HuH-7.5 (cell line): Measurements from ENCODE around the gene FAM118A.
"Not testable (repeated sequence)": the region's sequence is repeated elsewhere in the genome, so short reads cannot be mapped to it uniquely, and the experiment has no call there.

ENCODE experiments used
- DNase-seq: peaks from one replicate; pipeline ENCODE4 v3.0.0; 2011; ENCODE audit warnings: low spot score

Gene FAM118A

DNA sequence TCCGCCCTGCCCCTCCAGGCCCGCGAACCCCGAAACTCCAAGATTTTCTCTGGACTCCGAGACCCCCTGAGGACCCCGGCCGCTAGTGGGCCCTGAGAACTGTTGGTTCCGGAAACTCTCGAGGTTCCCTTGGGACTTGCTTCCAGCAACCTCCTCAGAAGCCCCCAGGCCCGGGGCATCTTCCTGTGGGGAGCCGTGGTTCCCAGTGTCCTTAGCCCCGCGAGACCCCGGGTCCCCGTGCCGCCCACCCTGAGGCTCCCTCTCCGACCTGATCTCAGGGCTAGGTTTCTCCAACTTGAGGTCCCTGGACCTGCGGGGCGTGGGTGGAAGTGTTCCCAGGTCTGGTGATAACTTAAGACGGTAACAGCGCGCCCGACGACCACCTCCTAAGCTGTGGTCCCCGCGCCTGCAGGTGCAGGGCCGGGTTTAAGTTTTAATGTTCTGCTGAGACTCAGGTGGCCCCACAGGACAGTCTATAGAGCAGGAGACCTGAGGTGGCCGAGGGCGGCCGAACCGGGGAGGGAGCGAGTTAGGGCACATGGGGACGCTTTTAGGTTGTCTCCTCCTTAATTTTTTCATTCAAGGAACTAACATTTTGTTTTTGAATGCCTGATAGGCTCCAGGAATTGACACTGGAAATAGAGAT lies 720 bp downstream of the FAM118A start:
- DNase-seq = no peak

- no peak for DNase-seq
Measured at GRCh38 chr22:45310977-45311531, 1.3 kb downstream of the FAM118A start.

DNA sequence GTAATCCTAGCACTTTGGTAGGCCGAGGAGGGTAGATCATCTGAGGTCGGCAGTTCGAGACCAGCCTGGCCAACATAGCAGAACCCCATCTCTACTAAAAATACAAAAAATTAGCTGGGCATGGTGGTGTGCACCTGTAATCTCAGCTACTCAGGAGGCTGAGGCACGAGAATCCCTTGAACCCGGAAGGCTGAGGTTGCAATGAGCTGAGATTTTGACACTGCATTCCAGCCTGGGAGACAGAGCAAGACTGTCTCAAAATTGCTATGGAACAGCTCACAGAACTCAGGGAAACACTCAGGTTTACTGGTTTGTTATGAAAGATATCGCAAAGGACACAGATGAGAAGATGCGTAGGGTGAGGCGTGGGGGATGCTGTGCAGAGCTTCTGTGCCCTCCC lies 2.7 kb downstream of the FAM118A start:
- no peak for DNase-seq

GRCh38 chr22:45312856-45313255 lies 3.1 kb downstream of the FAM118A start:
- no peak for DNase-seq

DNA sequence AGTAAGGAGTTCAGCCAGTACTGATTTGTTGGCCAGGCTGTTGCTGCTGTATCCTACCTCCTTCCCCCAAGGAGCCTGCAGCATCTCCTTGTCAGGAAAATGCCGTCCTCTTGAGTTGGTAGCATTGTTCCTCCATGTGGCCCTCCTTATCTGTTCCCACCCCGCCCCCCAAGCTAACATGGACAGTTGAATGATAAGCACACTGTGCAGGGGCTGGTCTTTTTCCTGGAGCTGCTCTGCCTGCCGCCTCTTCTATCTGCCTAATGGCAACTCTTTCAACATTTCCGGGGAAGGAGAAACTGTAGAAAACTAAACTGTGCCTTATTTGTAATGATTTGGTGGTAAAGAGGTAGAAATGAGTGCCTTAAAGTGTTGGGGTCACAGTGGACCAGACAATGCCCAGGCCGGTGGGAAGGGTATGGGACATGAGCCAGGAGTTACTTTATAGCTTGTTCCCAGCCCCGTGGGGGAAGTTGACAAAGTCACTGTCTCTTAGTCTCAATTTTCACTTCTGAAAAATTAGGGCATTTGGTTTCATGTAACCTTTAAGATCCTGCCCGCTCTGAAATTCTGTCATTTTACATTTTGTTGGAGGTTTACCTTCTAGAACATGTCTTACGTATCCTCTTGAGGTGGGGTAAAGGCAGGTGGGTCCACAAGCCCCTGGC lies 4.5 kb downstream of the FAM118A start:
- DNase-seq = peak; percentile 39

GRCh38 chr22:45314786-45315185 lies 5.1 kb downstream of the FAM118A start:
- no peak for DNase-seq

DNA sequence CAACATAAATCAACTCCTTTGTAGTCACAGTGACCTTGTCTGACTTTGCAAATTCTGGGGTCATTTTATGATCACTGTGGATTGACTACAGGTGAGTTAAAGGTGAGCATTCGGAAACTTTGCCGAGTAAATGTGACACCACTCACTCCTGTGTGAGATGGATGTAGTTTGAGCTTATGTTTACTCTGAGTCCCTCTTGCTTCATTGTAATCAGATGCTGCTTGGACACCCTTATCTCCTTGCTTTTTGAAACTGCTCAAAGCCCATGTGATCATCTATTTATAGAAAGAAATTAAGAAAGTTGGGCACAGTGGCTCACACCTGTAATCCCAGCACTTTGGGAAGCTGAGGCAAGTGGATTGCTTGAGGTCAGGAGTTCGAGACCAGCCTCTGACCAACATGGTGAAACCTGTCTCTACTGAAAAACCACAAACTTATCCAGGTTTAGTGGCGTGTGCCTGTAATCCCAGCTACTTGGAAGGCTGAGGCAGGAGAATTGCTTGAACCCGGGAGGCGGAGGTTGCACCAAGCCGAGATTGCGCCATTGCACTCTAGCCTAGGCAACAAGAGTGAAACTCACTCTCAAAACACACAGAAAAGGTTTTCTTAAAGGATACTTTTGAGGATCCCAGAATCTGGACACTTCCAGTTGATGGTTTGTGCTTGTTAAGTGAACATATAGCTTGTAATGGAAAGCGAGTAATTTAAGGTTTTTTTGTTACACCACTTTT lies 7.2 kb downstream of the FAM118A start:
- DNase-seq = peak; percentile 49

DNA sequence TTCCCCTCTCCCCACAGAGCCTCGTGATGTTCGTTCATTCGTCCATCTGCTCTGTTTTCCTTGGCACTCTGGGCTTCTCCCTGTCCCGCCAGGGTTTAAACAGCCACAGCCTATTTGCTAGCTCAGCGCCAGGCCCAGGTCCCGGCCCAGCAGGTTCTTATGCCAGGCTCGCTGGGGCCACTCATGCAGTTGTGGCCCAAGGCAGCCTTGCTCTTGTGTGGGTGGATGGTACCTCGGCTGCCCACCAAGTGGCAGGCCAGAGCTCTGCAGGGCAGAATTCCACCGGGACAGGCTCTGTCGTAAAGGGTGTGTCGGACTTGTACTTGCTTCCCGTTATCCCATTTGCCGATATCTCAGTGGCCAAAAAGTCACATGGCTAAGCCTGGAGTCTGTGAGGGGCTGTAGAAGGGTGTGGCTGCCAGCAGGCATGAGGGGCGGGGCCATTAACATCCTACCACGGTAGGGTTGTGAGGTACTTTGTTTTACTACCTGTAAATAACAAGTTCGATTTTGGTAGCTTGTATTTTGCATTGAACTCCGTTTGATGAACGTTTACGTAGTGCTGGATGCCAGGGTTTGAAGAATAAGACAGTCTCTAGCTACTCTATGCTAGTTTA lies 7.9 kb downstream of the FAM118A start:
- no peak for DNase-seq

GRCh38 chr22:45318168-45318557 lies 8.4 kb downstream of the FAM118A start:
- DNase-seq = no peak

DNA sequence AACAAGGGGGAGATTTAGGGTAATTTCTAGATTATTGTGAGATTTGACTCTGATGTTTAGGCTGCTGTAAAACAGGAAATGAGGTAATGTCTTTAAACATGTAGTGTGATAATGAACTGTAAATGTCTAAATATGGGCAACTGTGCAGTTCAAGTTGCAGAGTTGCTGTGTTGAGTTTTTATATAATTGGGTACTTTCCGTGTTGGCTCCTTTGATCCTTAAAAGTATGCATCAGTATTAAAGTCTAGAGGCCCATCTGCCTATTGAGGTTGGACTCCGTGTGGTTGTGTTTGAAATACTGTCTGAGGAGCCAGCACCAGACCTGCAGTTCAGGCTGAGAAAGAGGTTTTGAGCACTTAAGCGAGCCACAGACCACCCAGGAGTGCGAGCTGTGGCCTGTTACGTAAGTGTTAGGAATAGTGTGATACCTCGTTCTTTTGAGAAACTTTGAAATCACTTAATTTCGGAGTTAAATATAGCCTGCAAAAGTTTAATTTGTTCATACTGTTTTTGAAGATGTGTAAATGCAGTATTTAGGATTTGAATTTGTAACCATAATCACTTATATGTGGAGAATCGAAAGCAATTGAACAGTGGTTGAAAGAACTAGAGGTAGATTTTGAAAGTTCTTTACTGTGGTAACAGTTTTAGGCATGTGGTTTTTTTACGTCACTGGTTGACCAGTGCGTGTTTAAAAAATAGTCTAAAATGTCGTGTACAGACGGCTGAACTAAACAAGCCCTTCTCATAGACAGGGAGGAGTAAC lies 9.0 kb downstream of the FAM118A start:
- DNase-seq = no peak

GRCh38 chr22:45319324-45319685 lies 9.6 kb downstream of the FAM118A start:
- no peak for DNase-seq

- DNase-seq = no peak
Measured at GRCh38 chr22:45320357-45320976, 10.7 kb downstream of the FAM118A start.

- no peak for DNase-seq
Measured at GRCh38 chr22:45321827-45322226, 12.1 kb downstream of the FAM118A start.

- DNase-seq = no peak
Measured at GRCh38 chr22:45322873-45323525, 13.3 kb downstream of the FAM118A start.

DNA sequence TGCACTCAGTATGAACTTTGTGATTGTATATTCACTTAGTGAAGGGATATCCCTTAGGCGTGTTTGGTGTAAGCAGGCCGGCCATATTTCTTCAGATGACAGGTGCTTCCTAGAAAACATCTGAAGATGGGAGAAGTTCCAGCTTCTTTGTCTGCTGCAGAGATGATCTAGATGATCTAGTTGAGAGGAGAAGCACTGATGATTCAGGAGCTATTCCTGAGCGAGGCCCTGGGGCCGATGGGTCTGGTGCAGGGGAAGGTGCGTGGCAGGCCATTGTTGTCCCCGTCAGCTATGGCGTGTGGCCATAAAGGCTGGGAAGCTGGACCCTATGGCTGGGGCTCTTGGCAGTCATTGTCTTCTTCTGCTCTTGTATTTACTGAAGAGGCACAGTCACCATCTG lies 14.0 kb downstream of the FAM118A start:
- no peak for DNase-seq

- DNase-seq = no peak
Measured at GRCh38 chr22:45324311-45324711, 14.6 kb downstream of the FAM118A start.

- DNase-seq = not testable (repeated sequence)
Measured at GRCh38 chr22:45328261-45328660, 18.5 kb downstream of the FAM118A start.

DNA sequence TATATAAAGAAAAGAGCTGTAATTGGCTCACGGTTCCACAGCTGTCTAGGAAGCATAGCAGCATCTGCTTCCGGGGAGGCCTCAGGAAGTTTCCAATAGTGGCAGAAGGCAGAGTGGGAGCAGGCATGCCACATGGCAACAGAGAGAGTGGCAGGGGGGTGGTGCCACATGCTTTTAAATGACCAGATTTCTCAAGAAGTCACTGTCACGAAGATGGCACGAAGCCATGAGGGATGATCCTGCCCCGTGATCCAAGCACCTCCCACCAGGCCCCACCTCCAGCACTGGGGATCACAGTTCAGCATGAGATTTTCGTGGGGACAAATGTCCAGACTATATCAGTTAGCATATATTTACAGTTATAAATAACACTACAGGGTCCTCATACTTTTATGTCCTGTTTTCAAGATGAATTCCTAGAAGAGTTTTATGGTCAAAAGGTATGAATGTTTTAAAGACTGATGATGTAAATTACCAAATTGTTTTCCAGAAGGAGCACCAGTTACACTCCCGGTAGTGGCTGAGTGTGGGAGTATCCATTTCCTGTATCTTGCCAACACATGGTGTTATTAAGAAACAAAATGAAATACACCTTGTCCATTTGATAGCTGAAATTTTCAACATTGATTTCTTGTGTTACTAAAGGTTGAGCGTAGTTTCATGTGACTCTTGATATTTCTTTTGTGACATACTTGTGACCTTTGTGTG lies 19.2 kb downstream of the FAM118A start:
- no peak for DNase-seq

DNA sequence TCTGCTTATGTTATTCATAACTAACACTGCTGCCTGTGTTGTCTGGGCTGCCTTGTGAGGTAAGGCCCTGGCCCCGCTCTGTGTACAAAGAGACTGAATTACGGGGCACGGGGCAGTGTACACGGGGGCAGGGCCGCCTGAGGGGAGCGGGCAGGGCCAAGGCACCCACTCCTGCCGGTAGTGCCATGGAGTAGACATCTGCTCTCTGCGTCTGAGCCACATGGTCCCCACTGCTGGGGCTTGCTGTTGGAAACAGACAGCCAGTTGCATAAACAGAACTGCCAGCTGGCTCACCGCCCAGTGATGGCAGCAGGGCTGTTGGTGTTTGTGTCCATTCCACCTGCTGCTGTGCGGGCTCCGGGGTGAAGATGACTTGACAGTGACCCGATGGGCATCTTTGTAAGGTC lies 19.8 kb downstream of the FAM118A start:
- no peak for DNase-seq

GRCh38 chr22:45330548-45330947 lies 20.8 kb downstream of the FAM118A start:
- no peak for DNase-seq
